Peyer's patch (tissue), 4 donors: ENCODE results near the gene KMT2E. TPM values are rescaled to one million over a fixed set of nuclear protein-coding genes. Genes with fewer than 3 reads are reported as not detected.

ENCODE experiments used
- DNase-seq, 3 donors: peaks; one replicate each; pipeline ENCODE4 v3.0.0-alpha.2; 2017 to 2019
- H3K27ac ChIP-seq, 4 donors: fragments of 200-600 bp; sonication (generic); one replicate each; pipeline ENCODE4 v1.5.1; 2016 to 2019
- H3K27me3 ChIP-seq, 2 donors: fragments of 200-600 bp; sonication (generic); one replicate each; pipeline ENCODE4 v1.5.1; 2019
- H3K36me3 ChIP-seq, 3 donors: fragments of 200-600 bp; sonication (generic); one replicate each; pipeline ENCODE4 v1.5.1; 2016 to 2019
- H3K4me1 ChIP-seq, 4 donors: fragments of 200-600 bp; sonication (generic); one replicate each; pipeline ENCODE4 v1.5.1; 2016 to 2019
- H3K4me3 ChIP-seq, 4 donors: fragments of 200-600 bp; sonication (generic); 1 replicate in 3 of 4; 2 replicates in 1 of 4; pipeline ENCODE4 v1.5.1; 2016 to 2019; ENCODE audit warnings: mild to moderate bottlenecking in 1 of 4
- H3K9me3 ChIP-seq, 4 donors: fragments of 200-600 bp; sonication (generic); one replicate each; pipeline ENCODE4 v1.5.1; 2016 to 2019; ENCODE audit warnings: mild to moderate bottlenecking in 1 of 4
- CTCF ChIP-seq, 6 experiments: fragments of 450-650 bp in 4 of 6; fragments of 200-600 bp in 2 of 6; sonication (generic) in 1 of 6; IDR thresholded peaks; one replicate each; pipeline ENCODE4 v1.5.1; 2017 to 2019; ENCODE audit warnings: antibody characterized with exemption in 6 of 6, mild to moderate bottlenecking in 3 of 6, moderate library complexity in 1 of 6
- POLR2A ChIP-seq, 2 donors: fragments of 450-650 bp; IDR thresholded peaks; one replicate each; pipeline ENCODE4 v1.5.1; 2017; ENCODE audit warnings: antibody characterized with exemption in 2 of 2, mild to moderate bottlenecking in 2 of 2, moderate library complexity in 2 of 2
- total RNA-seq, 4 donors: library from RNA; depleted of rRNA; stranded (reverse); fragments of >200 nt; gene quantifications; one replicate each; pipeline ENCODE4 v1.1.0, GENCODE V29; 2016

KMT2E gene
- total RNA-seq, 4 donors from 2014 or later: 88.6 to 170 (median 130) TPM

DNA sequence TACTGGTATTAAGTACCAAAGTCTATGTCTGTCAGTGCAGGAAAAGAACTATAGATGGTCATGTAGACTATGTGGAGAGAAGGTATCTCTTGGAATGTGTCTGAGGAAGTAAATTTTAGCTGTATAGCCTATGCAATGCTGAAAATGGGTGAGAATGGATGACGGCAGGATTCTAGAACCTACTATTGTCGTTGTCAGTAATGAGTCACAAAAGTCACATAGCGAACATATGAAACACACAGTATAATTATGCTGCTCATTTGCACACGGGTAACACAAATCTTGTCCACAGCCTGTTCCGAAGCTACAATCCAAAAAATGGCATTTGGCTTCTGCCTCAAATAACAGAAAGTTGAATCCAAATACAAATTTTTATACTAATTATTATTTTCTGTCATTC is 33.6 kb upstream of the KMT2E start:
- no peak for TF ChIP-seq CTCF (IDR thresholded peaks at IDR 0.05)
- no peak for TF ChIP-seq POLR2A (IDR thresholded peaks at IDR 0.05)
- Histone ChIP-seq H3K4me3 (no peak overlapping the region), H3K9me3 (no peaks in the 10 kb centered on the region), H3K27ac (peak overlapping the region in 1 of 4 donors; percentile 15), H3K36me3 (no peaks in the 10 kb centered on the region), H3K27me3 (no peaks in the 10 kb centered on the region), H3K4me1 (peaks cover 0 to 71% (median 9%) of the 10 kb centered on the region in 4 donors)
- no peak for DNase-seq

- DNase-seq: no peak
- Histone ChIP-seq H3K9me3 (no peaks in the 10 kb centered on the region), H3K36me3 (no peaks in the 10 kb centered on the region), H3K27me3 (no peaks in the 10 kb centered on the region), H3K4me3 (no peak overlapping the region), H3K4me1 (peaks cover 0 to 71% (median 9%) of the 10 kb centered on the region in 4 donors), H3K27ac (peak overlapping the region in 2 of 4 donors; percentile 27 to 45)
- peak; percentile 51 to 89 (median 82) for TF ChIP-seq CTCF (IDR thresholded peaks at IDR 0.05)
- no peak for TF ChIP-seq POLR2A (IDR thresholded peaks at IDR 0.05)
Measured at GRCh38 chr7:104980841-104981671, 32.9 kb upstream of the KMT2E start.

- Histone ChIP-seq H3K27ac (peak overlapping the region in 1 of 4 donors; percentile 99), H3K36me3 (no peaks in the 10 kb centered on the region), H3K27me3 (no peaks in the 10 kb centered on the region), H3K9me3 (no peaks in the 10 kb centered on the region), H3K4me1 (peaks cover 0 to 76% (median 9%) of the 10 kb centered on the region in 4 donors), H3K4me3 (no peak overlapping the region)
- DNase-seq: no peak
- TF ChIP-seq POLR2A (IDR thresholded peaks at IDR 0.05) (no peak), CTCF (IDR thresholded peaks at IDR 0.05) (no peak)
Measured at GRCh38 chr7:104981672-104982037, 32.4 kb upstream of the KMT2E start.

- DNase-seq: no peak
- peak overlapping the region in 2 of 4 donors; percentile 65 to 71 for H3K4me3 ChIP-seq
- TF ChIP-seq CTCF (IDR thresholded peaks at IDR 0.05): peak in 1 of 6 experiments; percentile 6
- TF ChIP-seq POLR2A (IDR thresholded peaks at IDR 0.05): peak in 1 of 2 donors; percentile 10
Measured at GRCh38 chr7:104982308-104983075, 31.5 kb upstream of the KMT2E start.

GRCh38 chr7:104983076-104983577 is 30.9 kb upstream of the KMT2E start:
- Histone ChIP-seq H3K27ac (peak overlapping the region; percentile 94 to 99 (median 98)), H3K4me3 (peak overlapping the region; percentile 61 to 71 (median 68)), H3K9me3 (no peaks in the 10 kb centered on the region), H3K27me3 (no peaks in the 10 kb centered on the region), H3K36me3 (no peaks in the 10 kb centered on the region), H3K4me1 (peaks cover 0 to 67% (median 9%) of the 10 kb centered on the region in 4 donors)
- TF ChIP-seq POLR2A (IDR thresholded peaks at IDR 0.05): no peak
- no peak for TF ChIP-seq CTCF (IDR thresholded peaks at IDR 0.05)
- no peak for DNase-seq

More at GRCh38 chr7:104982308-104983075, 31.5 kb upstream of the KMT2E start:
- H3K27me3 ChIP-seq: no peaks in the 10 kb centered on the region
- no peaks in the 10 kb centered on the region for H3K36me3 ChIP-seq
- H3K4me1 ChIP-seq: peaks cover 0 to 74% (median 9%) of the 10 kb centered on the region in 4 donors
- peak overlapping the region; percentile 94 to 99 (median 98) for H3K27ac ChIP-seq
- H3K9me3 ChIP-seq: no peaks in the 10 kb centered on the region
